Measurements from ENCODE around the gene KMT2D. TPM values are rescaled to one million over a fixed set of nuclear protein-coding genes. Genes with fewer than 3 reads are reported as not detected.

Gene KMT2D
- total and polyA plus RNA-seq, 10 of the 15 experiments (the other 5 are each of a cell fraction or from before 2014, with no cell fraction given), result 0.51 to 71.5 (median 10.4) TPM

DNA sequence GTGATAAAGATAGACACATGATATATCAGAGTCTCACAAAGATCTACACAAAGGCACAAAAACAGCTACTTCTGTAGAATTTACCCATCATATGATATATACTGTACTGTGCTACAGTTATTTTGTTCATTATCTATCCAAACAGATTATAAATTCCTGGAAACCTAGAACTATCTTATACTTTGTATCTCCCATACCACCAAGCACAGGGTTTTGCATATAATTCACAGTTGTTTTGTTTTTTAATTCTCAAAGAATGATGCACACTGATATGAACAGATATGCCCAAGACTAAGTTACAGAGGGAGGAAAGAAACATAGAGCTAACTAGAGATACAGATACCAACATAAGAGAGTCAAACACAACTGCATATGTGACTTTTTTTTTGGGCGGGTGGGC is 45.4 kb downstream of the KMT2D start (continued):
- TF ChIP-seq CHD1 (IDR thresholded peaks at IDR 0.05; ENCODE audit: low read depth, low read length), result no peak

DNA sequence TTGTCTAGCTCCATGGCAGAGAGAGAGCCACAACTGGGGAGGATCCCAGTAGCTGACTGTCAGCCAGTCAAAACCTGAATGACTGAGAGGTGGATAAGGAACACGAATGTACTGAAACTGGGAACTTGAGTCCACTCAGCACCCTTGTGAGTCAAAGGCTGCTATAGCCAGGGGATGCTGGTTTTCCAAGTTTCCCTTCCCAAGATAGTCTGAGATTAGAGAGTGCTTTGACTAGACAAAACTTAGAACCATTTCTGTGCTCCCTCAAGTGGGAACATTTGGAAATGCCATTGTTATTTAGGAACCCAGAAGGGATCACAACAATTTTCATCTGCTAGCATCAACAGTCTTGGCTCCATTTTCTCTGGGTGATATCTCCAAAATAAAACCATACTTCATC is 46.0 kb downstream of the KMT2D start:
- no TSS peak for BruUV-seq (replicated peaks)
- H3K27ac ChIP-seq (ENCODE audit: control insufficient read depth, insufficient read depth), result no peak overlapping the region
- intact Hi-C loops (cut with micrococcal nuclease; ENCODE audit: unreplicated experiment), result no loop called here
- ChIA-PET POLR2A (interaction anchor here (0.6 to 4.9 kb wide), 3 partner anchors 16 to 162 kb away, joined by 3 to 52 read pairs (median 4); partner anchors contain the start of gene DDN), CTCF (interaction anchor here (0.9 to 11.1 kb wide), 8 partner anchors 18 to 162 kb away, joined by 3 to 172 read pairs (median 4); partner anchors contain the start of genes DDN and DDX23), RAD21 (ENCODE audit: unreplicated experiment) (interaction anchor here (0.9 to 5.0 kb wide), 3 partner anchors 13 to 27 kb away, joined by 4 to 62 read pairs (median 4); partner anchors contain the start of gene DDN), SMC1A (ENCODE audit: uncharacterized antibody, unreplicated experiment) (interaction anchor here (0.7 to 7.5 kb wide), 5 partner anchors 9 to 45 kb away, joined by 3 to 47 read pairs (median 6); partner anchors contain the start of gene DDN)
- H3K4me3 ChIP-seq, result no peak overlapping the region
- in situ Hi-C loops (cut with MboI), result no loop called here
- DNase-seq (ENCODE audit: low read depth, low spot score) (no peak), ATAC-seq (no peak), FAIRE-seq (no peak)
- H3K9me3 ChIP-seq (replicated peaks; ENCODE audit: control insufficient read depth, insufficient read depth, low read length), result no peaks in the 10 kb centered on the region
- TF ChIP-seq ZNF384 (IDR thresholded peaks at IDR 0.05; ENCODE audit: borderline replicate concordance, low read depth, low read length), result no peak
- TF ChIP-seq, protein P1, sequence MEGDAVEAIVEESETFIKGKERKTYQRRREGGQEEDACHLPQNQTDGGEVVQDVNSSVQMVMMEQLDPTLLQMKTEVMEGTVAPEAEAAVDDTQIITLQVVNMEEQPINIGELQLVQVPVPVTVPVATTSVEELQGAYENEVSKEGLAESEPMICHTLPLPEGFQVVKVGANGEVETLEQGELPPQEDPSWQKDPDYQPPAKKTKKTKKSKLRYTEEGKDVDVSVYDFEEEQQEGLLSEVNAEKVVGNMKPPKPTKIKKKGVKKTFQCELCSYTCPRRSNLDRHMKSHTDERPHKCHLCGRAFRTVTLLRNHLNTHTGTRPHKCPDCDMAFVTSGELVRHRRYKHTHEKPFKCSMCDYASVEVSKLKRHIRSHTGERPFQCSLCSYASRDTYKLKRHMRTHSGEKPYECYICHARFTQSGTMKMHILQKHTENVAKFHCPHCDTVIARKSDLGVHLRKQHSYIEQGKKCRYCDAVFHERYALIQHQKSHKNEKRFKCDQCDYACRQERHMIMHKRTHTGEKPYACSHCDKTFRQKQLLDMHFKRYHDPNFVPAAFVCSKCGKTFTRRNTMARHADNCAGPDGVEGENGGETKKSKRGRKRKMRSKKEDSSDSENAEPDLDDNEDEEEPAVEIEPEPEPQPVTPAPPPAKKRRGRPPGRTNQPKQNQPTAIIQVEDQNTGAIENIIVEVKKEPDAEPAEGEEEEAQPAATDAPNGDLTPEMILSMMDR (IDR thresholded peaks at IDR 0.05 in 2 of 3, conservative IDR thresholded peaks at IDR 0.05 in 1 of 3; ENCODE audit: control insufficient read depth in 2 of 3, extremely low read depth in 1 of 3, insufficient read depth in 1 of 3, low read depth in 3 of 3, low read length in 3 of 3), result peak in 2 of 3 experiments; percentile 9 to 20; a peak in 2 of 6 replicates
- no peak for TF ChIP-seq NBN (IDR thresholded peaks at IDR 0.05)
- H3K9ac ChIP-seq (ENCODE audit: control insufficient read depth, insufficient read depth, low read length), result no peak overlapping the region
- H3K79me2 ChIP-seq (ENCODE audit: control insufficient read depth, insufficient read depth, low read length), result peaks cover 21% of the 10 kb centered on the region
- no peak overlapping the region for H2AFZ ChIP-seq (ENCODE audit: control insufficient read depth, low read depth, low read length)
- H3K4me1 ChIP-seq (ENCODE audit: control insufficient read depth, insufficient read depth, low read length), result 0 out of 2 replicates have a peak, but pooled peaks cover 3% of the 10 kb centered on the region
- no peak overlapping the region for H3K4me2 ChIP-seq (ENCODE audit: control insufficient read depth, insufficient read depth)
- no peaks in the 10 kb centered on the region for H4K20me1 ChIP-seq (ENCODE audit: control insufficient read depth, insufficient read depth)
- H3K27me3 ChIP-seq (replicated peaks in 1 of 2; ENCODE audit: control insufficient read depth in 2 of 2, insufficient read depth in 2 of 2, low read length in 1 of 2), result no peaks in the 10 kb centered on the region
- 91% methylated on average over 1 of the region's 1 CpG for WGBS (ENCODE audit: insufficient coverage, insufficient replicate concordance, low lambda C conversion rate, missing lambda C conversion rate)
- peaks cover 0 to 20% of the 10 kb centered on the region in 2 experiments; a peak in 2 of 4 replicates for H3K36me3 ChIP-seq (ENCODE audit: control insufficient read depth in 2 of 2, insufficient read depth in 2 of 2, low read length in 1 of 2)

Data from GM12878 (cell line).